ENCODE results near the gene CRHR2. TPM values are rescaled to one million over a fixed set of nuclear protein-coding genes. Genes with fewer than 3 reads are reported as not detected.
A peak's percentile ranks its signal among the peaks of the same experiment; 100 is the strongest.

Gene CRHR2
- total RNA-seq, 3 donors from 2014 or later: not detected

DNA sequence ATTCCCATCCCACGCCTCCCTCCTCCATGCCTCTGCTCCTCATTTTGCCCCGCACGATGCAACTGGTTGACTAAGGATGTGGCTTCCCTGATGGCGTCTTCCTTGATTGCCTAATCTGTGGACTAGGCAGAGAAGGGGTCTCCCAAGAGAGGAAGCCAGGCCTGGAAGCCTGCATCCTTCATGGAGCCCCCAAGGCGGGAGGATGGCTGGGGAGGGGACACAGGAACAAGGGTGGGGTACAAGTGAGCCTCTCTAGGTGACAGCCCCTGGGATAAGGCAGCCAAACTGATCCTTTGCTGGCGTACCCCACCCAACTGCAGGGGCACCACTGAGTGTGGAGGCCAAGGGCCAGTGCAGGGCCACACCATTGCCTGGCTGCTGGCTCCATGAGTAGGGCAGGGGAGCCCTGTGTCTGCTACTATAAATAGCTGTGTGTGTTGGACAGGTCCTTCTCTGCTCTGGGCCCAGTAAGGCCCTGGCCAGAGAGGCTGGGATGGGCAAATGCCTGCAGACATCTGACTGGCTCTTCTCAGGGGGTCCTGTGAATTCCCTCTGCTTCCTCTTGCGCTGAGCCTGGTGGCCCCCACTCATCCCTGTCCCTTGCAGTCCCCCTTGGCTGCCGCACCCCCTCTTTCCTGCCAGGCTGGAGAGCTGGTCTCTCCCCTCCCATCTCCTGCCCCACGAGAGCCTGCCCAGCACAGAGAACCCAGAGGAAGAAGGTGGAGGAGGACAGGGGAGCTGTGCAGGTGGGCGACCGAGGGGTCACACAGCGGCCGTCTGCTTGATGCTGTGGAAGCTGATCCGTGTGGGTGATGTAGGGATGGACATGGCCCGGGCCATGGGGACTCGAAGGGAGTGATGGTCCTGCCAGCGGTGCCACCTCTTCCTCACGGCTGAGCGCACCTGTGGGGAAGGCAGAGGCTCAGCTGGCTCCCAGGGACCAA is 29.3 kb downstream of the CRHR2 start:
- Histone ChIP-seq H3K4me3 (no peak overlapping the region), H3K36me3 (ENCODE audit: low read depth) (no peaks in the 10 kb centered on the region), H3K4me1 (ENCODE audit: low read depth) (no peaks in the 10 kb centered on the region), H3K9me3 (no peaks in the 10 kb centered on the region)
- peak; percentile 14 for ATAC-seq
- intact Hi-C loops (cut with DNase I, micrococcal nuclease): no loop called here
- DNase-seq: no peak
- no peak for TF ChIP-seq CTCF (IDR thresholded peaks at IDR 0.05)

- TF ChIP-seq CTCF (IDR thresholded peaks at IDR 0.05): no peak
- intact Hi-C loops (cut with DNase I, micrococcal nuclease): no loop called here
- no peak overlapping the region for H3K4me3 ChIP-seq
- ATAC-seq (no peak), DNase-seq (no peak)
- no peaks in the 10 kb centered on the region for H3K4me1 ChIP-seq (ENCODE audit: low read depth)
- no peaks in the 10 kb centered on the region for H3K36me3 ChIP-seq (ENCODE audit: low read depth)
- H3K9me3 ChIP-seq: no peaks in the 10 kb centered on the region
Measured at GRCh38 chr7:30652132-30652531, 30.1 kb downstream of the CRHR2 start.

DNA sequence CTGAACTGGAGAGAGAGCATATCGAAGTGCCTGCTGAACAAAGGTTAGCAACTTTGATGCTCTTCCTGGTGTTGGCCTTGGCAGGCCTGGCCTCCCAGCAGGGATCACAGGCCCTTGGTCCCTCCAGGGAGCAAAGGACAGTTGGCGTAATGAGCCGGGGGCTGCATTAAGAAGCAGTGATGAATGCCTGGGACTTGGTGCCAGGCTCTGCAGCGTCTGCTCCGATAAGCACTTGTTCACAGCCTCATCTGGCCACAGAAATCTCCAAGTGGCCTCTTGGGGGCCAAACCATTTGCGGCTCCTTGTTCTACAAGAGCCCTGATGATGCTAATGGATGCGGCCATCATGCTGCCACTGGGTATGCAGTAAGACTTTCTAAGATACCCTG is 31.8 kb downstream of the CRHR2 start:
- no peak for TF ChIP-seq CTCF (IDR thresholded peaks at IDR 0.05)
- no peak overlapping the region for H3K4me3 ChIP-seq
- H3K36me3 ChIP-seq (ENCODE audit: low read depth): no peaks in the 10 kb centered on the region
- ATAC-seq: no peak
- H3K4me1 ChIP-seq (ENCODE audit: low read depth): no peaks in the 10 kb centered on the region
- H3K9me3 ChIP-seq: no peaks in the 10 kb centered on the region
- no peak for DNase-seq
- intact Hi-C loops (cut with DNase I, micrococcal nuclease): no loop called here

DNA sequence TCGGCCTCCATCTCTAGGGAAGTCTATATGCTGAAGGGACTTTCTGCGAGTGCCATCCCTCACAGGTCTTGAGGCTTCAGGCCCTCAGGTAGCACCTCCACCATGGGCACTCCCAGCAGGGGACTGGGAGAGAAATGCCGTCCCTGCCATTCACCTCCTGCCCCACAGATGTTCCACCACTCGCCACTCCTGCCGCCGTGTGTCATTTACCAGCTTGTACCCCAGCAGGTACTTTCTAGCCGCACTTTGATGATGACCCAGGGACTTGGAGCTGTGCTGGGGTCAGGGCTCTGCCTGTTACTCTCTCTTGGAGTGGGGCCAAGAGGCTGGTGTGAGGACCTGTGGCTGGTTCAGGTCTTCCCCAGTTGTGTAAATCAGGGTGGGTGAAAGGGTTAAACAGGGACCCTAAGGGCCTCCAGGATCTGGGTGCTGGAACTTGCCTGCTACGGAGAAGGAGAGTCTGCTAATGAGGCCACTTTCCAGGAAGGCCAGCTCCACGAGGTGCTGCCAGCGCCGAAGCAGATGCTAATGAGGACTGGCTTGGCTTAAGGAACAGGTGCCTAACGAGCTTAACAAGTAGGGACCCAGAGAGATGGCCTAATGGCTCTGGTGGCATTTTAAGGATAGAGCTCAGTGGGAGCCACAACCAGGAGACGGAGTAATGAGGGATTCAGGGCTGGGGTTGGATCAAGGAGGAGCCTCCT is 32.4 kb downstream of the CRHR2 start:
- TF ChIP-seq CTCF (IDR thresholded peaks at IDR 0.05): no peak
- intact Hi-C loops (cut with DNase I, micrococcal nuclease): no loop called here
- H3K9me3 ChIP-seq: no peaks in the 10 kb centered on the region
- H3K36me3 ChIP-seq (ENCODE audit: low read depth): no peaks in the 10 kb centered on the region
- no peak overlapping the region for H3K4me3 ChIP-seq
- H3K4me1 ChIP-seq (ENCODE audit: low read depth): no peaks in the 10 kb centered on the region
- ATAC-seq: no peak
- DNase-seq: no peak

GRCh38 chr7:30648744-30649540 is 33.3 kb downstream of the CRHR2 start:
- no peaks in the 10 kb centered on the region for H3K36me3 ChIP-seq (ENCODE audit: low read depth)
- H3K4me3 ChIP-seq: no peak overlapping the region
- ATAC-seq: no peak
- no peaks in the 10 kb centered on the region for H3K4me1 ChIP-seq (ENCODE audit: low read depth)
- intact Hi-C loops (cut with DNase I, micrococcal nuclease): no loop called here
- H3K9me3 ChIP-seq: no peaks in the 10 kb centered on the region
- DNase-seq: no peak
- no peak for TF ChIP-seq CTCF (IDR thresholded peaks at IDR 0.05)
